Activated gamma-delta T cell treated with anti-CD3 and anti-CD28 coated beads, Interleukin-2, amount 50 U/mL, for 16 hours (primary cell): ENCODE data around the gene GCK.
A peak's percentile ranks its signal among the peaks of the same experiment; 100 is the strongest.

Source experiments
- DNase-seq: peaks from one replicate; pipeline ENCODE4 v3.0.0-alpha.2; 2020; ENCODE audit warnings: low read depth

The GCK gene

DNA sequence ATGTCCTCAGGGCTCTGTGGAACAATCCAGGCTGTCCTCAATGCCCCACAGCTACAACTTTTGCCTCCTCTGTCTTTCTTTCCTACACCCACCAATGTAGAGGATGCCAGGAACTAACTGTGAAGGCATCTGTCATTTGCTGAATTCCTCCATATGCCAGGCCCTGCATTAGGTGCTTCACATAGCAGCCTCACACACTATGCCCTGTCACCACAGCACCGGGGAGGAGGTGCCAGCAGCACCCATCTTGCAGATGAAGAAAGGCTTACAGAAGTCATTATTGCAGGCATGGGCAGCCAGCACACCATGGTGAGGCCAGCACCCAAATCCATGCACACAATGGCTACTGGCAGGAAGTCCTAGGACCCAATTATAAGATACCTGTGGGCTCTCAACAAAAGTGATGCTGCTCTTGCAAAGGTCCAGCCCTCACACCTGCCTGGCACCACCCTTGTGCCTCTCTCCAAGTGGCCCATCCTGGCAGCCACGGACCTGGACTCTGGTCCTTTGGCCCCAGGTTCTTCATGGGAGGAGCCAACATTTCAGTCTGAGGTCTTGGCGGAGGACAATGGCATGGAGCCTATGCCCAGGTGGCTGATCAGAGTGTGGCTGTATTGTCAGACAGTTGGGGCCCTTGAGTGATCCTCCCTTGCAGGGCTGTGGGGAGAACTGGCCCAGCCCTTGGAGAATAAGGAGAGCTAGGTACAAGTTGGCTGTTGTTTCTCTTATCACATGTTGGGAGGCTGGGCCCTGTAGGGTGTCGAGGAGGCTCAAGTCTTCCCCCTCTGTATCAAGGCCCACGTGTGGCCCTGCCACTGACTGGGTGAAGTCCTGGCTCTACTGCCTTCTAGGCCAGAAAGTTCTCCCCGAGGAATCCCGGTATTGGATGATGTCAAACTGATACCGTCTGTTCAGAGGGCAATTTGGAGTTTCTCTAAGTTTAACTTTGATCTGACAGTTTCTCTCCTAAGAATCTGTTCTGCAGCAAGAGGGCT lies 33.8 kb downstream of the GCK start:
- no peak for DNase-seq

DNA sequence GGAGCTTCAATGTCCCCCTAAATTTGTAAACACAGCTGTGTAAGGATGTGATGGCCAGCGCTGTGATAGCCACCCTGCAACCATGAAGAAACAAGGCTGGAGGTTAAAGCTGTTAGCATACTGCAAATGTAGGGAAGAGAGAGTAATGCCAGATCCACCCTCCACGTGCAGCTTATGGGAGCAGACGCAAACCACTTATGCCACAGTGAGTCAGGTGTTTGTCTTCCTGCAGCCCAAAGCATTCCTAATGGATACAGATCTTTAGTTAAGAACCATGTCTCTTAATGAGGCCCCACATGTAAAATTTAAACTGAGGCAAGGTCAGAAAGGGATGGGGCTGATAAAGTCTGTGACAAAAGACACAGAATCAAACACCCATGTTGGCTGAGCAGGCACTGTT lies 34.5 kb downstream of the GCK start:
- DNase-seq = no peak

DNA sequence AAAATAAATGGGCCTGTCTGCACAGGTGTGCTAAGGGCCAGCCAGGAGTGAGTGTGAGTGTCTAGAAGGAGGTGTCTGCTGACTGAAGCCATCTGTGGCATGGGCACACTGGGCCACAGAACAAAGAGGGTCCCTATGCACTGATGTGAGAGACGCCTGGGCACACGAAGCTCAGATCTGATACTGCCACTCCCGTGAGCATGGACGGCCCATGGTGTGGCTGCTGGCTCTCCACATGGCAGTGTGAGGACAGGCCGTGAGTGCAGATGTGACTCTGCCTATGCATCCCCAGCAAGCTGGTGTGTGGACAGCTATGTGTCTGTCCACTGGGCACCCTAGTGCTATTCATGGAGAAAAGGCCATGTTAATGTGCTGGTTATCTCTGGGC lies 35.3 kb downstream of the GCK start:
- no peak for DNase-seq

DNA sequence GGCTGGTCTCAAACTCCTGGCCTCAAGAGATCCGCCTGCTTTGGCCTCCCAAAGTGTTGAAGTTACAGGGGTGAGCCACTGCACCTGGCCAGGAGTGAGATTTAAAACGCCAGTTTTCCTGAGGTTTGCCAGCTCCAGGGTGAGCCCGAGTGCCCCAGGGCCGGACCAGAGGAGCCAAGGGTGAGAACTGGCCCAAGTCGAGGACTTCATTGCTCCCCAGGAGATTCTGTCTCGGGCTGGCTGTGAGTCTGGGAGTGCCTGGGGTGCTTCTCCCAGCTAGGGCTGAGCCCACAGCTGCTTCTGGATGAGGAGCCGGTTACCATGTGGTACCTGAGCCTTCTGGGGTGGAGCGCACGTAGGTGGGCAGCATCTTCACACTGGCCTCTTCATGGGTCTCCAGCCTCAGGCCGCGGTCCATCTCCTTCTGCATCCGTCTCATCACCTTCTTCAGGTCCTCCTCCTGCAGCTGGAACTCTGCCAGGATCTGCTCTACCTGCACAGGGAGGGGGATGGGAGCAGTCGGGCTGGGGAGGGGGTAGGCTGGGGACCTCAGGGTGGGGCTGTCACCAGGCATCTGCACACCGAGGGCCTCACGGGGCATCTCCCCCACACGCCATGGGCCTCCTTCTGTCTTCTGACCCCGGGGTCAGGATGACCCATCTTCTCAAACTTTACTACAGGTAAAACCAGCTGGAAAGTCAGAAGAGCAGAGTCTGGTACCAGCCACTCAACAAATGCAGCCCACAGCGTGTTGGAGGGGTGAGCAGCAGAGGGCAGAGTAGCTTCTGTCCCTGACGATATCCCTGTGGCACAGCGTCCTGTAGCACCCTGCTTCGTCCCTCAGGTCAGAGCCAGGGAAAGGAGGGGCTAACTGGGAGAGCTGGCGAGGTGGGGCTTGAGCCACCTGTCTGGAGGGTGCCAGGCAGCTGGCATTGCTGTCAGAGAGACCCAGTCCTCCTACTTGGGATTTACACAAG lies 36.0 kb downstream of the GCK start:
- DNase-seq = no peak

DNA sequence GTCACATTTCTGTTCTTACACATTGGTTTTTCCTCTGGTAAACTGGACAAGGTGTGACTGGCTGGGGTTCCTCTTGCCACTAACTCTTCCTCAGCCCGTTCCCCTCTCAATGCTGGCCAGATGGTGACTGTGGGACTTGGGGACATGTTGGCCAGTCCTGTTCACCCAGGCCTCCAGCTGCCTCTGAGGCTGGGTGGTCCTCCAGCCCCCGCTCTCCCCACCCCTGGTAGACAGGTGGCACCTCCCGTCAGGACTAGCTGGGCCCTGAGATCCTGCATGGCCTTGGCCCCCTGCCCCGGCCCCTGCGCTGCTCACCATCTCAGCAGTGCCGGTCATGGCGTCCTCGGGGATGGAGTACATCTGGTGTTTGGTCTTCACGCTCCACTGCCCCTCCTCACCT lies 37.3 kb downstream of the GCK start:
- DNase-seq = no peak

DNA sequence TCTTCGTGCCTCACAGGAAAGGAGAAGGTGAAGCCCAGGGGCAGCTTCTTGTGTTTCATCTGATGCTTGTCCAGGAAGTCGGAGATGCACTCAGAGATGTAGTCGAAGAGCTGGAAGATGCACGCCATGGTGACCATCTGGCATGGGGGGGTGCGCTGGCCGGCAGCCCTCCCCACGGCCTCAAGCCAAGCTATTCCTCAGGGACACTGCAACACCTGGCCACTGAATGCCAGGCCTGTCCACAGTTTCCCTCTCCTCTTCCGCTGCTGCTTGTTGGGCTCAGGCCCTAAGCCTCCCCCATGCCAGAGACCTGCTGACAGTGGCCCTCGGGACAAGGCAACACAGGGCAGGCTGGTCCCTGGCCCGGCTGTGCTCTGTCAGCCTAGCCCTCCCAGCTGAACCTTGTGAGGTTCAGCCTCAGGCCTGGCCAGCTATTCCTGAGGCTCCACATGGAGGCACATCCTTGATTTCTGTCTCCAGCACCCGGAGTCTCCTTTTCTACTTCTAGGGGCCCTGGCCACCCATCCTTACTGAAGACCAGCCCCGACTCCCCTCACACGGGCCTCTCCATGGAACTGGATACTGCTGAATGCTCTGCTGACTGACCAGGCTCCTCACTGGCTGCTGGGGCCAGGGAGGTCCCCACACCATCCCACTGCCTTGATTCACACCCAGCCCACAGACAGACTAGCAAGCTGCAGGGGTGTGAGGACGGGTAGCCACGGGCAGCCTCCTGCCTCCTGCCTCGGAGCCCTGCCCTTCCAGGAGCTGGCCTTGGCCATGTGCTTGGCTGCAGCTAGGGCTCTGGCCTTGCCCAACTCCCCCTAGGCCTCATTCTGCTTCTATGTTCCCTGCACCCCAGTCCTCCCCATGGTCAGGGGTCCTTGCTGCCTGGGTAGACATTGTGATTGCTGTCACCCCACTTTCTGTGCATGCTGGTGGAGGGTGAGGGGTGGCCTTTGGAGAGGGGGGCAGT lies 38.0 kb downstream of the GCK start:
- DNase-seq = no peak

DNA sequence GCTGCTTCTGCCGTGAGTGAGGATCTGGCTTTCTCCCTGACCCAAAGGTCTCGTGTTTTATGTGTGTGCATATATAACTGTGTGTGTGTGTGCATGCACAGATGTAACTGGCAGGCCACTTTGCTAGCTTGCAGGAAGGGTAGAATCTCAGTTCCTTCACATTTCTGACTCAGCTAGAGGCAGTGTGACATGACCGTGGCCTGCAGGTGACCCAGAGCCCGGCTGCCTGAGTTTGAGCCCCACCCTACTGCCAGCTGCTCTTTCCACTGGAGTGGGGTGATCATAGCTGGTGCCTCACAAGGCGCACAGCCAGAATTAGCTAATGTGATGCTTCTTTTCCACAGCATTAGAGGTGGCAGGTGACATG lies 38.8 kb downstream of the GCK start:
- DNase-seq = no peak

DNA sequence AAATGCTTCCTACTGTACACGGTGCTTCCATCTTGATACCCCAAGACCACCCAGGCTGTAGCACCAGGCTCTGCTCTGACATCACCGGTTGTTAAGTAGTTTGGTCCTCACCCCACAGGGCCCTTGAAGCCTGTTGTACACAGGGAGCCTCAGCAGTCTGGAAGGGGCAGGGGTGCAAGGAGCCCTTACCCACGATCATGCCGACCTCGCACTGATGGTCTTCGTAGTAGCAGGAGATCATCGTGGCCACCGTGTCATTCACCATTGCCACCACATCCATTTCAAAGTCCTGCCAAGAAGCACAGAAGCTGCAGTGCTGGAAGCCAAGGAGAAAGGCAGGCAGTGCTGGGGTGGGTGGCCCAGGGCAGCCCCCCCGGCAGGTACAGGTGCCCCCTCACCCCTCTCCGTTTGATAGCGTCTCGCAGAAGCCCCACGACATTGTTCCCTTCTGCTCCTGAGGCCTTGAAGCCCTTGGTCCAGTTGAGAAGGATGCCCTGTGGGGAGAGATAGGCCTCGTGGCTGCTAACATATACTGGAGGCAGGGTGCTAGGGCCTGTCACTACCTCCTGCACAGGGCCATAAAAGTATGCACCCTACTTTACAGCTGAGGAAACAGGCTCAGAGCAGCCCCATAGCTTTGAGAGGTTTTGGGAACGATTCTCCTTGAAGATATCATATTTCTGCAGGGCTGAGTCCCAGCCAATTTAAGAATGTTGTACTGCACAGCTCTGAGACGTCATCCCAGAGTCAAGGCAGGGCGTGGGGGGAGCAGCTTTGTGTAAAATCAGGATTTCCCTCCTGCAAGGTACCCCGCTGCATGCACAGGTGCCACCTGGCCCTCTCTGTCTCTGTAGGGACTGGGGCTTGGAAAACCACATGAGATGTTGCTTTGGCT lies 39.4 kb downstream of the GCK start:
- DNase-seq = no peak

DNA sequence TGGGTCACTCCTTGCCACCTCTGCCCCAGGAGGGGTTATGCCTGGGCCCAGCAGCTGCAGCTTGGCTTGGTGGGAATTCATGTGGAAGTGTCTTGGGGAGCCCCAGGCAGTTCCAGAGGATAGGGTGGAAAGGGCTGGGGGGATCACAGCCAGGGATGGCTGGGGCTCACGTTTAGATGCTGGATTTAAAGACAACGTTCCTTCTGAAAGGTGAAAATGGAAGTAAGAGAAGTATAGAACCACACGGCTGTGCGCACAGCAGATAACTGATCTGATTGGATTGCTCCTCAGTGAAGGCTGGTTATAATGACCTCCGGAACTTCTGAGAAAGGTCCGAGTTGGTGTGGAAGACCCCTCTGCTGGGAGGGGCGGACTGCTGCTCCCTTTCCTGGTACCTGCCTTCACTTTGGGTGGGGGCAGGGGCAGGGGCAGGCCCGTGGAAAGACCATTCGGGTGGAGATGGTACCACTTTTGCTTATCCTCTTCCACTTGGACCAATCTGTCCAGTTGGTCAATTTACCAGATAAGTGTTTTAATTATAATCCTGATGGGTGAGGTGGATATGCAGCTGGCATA lies 40.2 kb downstream of the GCK start:
- no peak for DNase-seq

DNA sequence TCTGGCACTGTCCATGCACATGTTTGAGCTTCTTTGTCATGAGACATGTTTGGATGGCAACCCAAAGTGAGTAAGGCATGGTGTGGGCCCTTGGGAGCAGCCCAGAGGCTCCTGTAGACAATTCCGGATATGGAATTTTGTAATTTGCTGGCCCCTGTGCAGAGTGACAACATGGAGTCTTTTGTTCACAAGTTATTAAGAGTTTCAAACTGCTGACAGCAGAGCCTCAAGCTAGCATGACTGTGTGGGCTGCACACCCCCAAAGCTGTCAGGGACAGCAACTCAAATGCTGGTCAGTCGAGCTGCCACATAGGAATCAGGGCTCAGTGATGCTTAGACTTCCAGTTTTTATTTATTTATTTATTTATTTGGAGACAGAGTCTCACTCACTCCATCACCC lies 41.1 kb downstream of the GCK start:
- no peak for DNase-seq

DNA sequence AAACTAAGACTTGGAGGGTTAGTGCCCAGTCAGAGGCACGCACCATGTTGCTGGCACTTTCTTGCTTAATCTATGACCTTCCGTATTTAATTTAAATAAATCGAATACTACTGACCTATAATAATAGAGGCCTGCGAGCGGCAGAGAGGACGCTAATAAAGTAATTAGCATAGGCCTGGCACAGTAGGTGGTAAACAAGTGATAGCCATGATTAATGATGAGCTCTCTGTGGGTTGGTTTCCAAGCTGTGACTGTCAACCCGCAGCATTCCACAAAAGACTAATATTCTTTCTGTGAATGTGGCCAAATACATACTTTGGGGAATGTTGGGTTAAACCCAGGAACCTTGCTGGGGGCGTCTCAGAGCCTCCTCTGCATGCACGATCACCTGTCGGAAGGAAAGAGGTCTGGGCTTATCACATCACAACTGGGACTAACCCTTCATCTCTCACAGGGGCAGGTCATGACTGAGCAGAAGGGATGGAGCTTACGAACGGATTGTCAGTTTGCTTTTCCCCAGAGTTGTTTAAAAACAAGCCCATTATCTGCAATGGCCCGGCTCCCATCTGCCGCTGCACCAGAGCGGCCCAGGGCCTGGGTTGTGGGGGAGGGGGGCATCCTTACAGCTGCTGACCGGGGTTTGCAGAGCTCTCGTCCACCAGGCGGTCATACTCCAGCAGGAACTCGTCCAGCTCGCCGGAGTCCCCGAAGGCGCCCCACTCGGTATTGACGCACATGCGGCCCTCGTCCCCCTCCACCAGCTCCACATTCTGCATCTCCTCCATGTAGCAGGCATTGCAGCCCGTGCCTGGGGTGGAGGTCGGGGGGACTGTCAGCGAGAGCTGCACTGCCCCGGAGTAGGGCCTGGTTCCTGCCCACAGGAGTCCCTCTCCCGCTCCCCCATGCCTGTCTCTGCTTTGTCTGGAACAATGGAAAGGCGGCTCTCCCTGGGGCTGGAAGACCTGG lies 41.9 kb downstream of the GCK start:
- no peak for DNase-seq

DNA sequence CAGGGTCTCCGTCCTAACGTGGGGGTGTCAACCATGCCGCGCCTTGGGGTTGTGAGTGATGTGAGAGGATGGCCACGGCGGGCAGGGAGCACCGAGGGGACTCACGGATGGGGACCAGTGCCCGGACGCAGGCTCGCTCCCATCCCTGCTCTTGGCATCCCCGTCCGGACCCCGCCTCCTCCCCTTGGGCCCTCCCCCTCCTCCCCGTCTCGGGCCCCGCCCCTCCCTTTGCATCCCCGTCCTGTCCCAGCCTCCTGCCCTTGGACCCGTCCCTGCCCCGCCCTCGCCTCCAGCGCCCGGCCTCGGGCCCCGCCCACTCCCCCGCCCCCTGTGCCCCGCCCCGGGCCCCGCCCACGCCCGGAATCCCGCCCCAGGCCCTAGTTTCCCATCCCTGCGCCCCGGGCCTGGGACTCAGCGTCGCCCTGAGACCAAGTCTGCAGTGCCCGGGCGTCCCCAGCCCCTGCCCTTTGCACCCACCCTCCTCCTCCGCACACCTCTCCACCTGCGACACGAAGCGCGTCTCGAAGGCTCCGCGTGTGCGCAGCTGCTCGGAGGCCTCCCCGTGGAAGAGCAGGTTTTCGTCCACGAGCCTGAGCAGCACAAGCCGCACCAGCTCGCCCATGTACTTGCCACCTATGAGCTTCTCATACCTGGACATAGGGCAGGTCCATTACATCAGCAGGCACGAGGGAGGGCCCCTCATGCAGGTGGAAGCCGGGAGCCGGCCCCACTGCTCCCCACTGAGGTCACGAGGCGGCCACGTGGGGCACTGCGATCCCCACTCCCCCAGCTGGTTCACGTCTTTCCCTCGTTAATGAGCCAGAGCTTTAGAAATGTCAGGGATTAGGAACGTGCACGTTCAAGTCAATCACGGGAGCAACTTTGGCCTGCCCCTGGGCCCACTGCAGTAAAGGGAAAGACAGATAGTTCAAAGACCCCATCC lies 43.0 kb downstream of the GCK start:
- peak; percentile 36 for DNase-seq

DNA sequence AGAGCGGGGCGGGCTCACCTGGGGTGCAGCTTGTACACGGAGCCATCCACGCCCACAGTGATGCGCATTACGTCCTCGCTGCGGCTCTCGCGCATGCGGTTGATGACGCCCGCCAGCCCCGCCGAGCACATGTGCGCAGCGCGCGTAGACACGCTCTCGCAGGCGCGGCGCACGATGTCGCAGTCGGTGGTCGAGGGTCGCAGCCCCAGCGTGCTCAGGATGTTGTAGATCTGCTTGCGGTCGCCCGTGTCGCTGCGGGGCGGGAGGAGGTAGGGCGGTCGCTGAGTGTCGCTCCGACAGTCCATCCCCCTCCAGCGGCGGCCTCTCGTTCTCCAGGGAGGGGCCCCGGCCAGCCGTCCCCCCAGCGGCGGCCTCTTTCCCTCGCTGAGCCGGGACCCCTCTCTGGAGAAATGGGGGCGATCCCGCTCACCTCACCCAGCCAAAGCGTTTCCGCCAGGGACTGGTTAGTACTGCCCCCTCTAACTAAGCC lies 43.7 kb downstream of the GCK start:
- peak; percentile 24 for DNase-seq

DNA sequence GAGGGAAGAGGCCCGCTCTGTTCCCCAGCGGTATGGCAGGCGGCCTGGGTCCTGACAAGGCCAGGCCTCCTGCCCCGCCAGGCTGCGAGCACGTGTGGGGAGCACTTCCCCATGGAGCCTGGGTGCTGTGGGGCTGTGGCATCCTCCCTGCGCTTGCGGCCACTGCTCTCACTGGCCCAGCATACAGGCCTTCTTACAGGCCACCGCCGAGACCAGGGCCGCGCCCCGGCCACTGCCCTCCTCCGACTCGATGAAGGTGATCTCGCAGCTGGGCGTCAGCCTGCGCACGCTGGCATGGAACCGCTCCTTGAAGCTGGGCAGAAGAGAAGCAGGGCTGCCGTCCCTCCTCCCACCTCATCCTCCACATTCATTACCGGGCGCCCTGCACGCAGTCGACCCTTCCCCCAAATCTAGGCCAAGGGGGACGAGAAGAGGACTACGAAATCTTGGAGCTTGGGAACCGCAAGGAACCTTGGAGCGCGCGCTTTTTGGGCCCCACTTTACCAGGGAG lies 44.2 kb downstream of the GCK start:
- no peak for DNase-seq

DNA sequence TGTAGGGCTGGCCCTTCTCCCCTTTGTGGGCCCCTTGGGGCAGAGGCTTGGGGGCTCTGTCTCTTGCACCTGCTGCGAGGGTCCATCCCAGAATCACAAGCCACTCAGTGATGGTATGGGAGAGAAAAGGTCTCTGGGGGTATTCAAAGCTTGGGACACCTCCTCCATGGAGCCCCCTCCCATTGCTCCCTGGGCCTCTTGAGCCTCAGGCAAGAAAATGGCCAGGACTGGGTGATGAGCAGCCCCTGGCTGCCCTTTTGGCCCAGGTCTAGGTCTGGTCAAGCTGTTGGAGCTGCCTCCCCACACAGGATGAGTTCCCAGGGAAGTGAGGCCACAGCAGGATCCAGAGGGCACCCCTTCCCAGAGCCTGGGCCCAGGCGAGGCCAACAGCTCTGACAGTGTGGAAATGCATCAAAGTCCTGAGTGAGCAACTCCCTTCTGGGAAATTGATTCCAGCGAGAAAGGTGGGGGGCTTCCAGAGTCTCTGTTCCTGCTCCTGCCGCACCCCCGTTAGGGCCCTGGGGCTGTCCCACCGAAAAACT lies 44.7 kb downstream of the GCK start:
- DNase-seq = no peak

DNA sequence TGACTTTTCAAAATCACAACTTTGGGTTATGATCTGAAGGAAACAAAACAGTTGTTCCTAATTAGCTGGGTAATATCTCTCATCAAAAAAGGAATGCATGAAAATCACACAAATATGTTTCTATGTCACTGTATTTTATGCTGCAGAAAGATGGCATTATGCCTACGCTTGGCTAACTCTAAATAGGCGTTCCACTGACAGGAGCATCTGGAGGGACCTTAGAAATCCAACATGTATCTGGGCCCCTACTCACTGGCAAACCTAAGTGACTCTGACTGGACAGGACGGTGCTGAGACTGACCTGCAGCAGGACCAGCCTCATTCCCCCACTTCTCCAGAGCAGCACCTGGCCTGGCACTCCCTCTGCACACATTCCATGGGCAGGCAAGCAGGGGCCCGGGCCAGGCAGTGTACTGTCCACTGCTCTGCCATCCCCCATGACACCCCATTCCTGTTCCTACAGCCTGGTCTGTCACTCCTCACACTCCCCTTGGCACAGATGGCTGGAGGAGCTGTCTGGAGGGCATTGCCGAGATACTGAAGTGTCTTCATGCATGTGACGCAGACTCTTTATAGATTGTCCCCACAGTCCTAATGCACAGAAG lies 45.5 kb downstream of the GCK start:
- no peak for DNase-seq

DNA sequence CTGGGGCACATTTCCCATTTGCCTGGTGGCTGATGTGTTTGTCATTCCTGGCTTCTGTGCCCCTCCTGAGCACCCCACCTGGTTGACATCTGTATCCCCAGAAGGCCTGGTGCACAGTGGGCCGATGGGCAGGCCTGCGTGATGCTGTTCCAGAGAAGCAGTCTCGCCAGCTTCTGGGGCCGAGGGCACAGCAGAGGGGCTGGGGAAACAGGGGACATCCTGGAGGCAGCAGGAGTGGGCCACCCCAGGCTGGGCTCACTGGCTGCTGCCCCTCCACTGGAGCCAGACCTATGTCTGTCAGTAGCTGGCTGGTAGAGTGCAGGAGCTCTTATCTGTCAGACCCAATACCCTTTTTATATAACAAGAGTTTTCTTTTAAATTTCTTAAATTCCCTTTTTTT lies 47.2 kb downstream of the GCK start:
- DNase-seq = no peak
